Measurements from ENCODE around the gene ARRB1. TPM values are rescaled to one million over a fixed set of nuclear protein-coding genes. Genes with fewer than 3 reads are reported as not detected.

ARRB1 gene
- total RNA-seq, 1 experiment from 2014 or later: 24.2 TPM

DNA sequence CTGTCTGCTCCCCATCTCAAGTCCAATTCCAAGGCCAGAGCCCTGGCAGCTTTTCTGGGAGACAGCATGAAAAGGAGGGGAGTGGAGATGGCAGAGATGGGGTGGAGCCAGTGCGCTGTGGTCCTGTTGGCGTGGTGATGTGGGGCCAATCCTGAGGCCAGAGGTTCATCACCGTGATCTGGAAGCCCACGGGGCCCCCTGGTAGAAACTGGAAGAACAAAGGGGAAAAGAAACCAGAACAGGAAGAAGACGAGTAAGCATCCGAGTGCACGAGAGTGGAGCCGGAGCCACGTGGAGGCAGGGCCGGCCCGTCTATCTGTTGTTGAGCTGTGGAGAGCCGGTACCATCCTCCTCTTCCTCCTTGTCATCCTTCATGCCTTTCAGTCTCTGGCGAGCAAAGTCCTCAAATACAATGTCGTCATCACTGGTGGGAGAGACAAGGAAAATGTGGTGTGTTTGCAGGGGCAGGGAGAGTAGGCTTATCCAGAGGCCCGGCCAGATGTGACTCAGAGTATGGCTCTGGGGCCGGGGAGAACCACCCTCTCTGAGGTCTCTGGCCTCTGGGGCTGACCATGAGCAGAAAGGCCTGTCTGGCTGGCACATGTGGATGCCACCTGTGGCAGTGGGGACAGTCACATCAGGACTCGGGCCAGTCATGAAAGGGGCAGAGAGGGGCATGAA lies 85.5 kb downstream of the ARRB1 start:
- H4K20me1 ChIP-seq (ENCODE audit: insufficient read depth): no peaks in the 10 kb centered on the region
- no peak overlapping the region for H3K4me3 ChIP-seq (replicated peaks in 1 of 2; ENCODE audit: low read depth in 1 of 2, low read length in 2 of 2)
- no TSS peak for BruUV-seq (replicated peaks)
- ChIA-PET RAD21 (ENCODE audit: low non-redundant PET in 1 of 2, low total read pairs in 2 of 2, uncharacterized antibody in 2 of 2, unreplicated experiment in 2 of 2) (no interaction called here), CTCF (interaction anchor here (0.7 kb wide), 1 partner anchor 25 kb away, joined by 3 read pairs; no protein-coding TSS in a partner anchor), POLR2A (no interaction called here)
- TF ChIP-seq ZBTB33 (IDR thresholded peaks at IDR 0.05; ENCODE audit: extremely low read depth, insufficient replicate concordance, low read length) (no peak), SRF (IDR thresholded peaks at IDR 0.05; ENCODE audit: low read depth) (no peak), RAD21 (IDR thresholded peaks at IDR 0.05; ENCODE audit: low read depth) (no peak), CEBPB (IDR thresholded peaks at IDR 0.05; ENCODE audit: low read depth) (no peak), CBX3 (IDR thresholded peaks at IDR 0.05; ENCODE audit: low read depth) (no peak), EGR1 (IDR thresholded peaks at IDR 0.05; ENCODE audit: low read depth) (no peak), ZNF274 (IDR thresholded peaks at IDR 0.05; ENCODE audit: low read depth, low read length) (no peak), POLR2A (IDR thresholded peaks at IDR 0.05; ENCODE audit: borderline replicate concordance, extremely low read depth, insufficient read depth, insufficient read length) (no peak), REST (IDR thresholded peaks at IDR 0.05; ENCODE audit: low read depth) (no peak), ELF1 (IDR thresholded peaks at IDR 0.05; ENCODE audit: borderline replicate concordance, low read depth) (no peak), JUND (IDR thresholded peaks at IDR 0.05) (no peak), ZFX (IDR thresholded peaks at IDR 0.05) (no peak)
- TF ChIP-seq, protein P1, sequence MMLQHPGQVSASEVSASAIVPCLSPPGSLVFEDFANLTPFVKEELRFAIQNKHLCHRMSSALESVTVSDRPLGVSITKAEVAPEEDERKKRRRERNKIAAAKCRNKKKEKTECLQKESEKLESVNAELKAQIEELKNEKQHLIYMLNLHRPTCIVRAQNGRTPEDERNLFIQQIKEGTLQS (IDR thresholded peaks at IDR 0.05): no peak
- TF ChIP-seq, protein P2, sequence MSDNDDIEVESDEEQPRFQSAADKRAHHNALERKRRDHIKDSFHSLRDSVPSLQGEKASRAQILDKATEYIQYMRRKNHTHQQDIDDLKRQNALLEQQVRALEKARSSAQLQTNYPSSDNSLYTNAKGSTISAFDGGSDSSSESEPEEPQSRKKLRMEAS (IDR thresholded peaks at IDR 0.05): no peak
- no peak overlapping the region for H2AFZ ChIP-seq (ENCODE audit: low read depth, low read length, poor library complexity, severe bottlenecking)
- no peaks in the 10 kb centered on the region for H3K9me3 ChIP-seq (ENCODE audit: control insufficient read depth in 1 of 2, insufficient read depth in 1 of 2, low read depth in 1 of 2, low read length in 2 of 2)
- no peak for ATAC-seq
- DNase-seq (ENCODE audit: low read depth, low spot score): no peak
- intact Hi-C loops (cut with micrococcal nuclease): no loop called here
- no peaks in the 10 kb centered on the region for H3K79me2 ChIP-seq (ENCODE audit: insufficient read depth, low read length)
- no peaks in the 10 kb centered on the region for H3K9me2 ChIP-seq (ENCODE audit: insufficient read depth)
- H3K27me3 ChIP-seq (ENCODE audit: insufficient read depth, low read length): no peaks in the 10 kb centered on the region
- H3K4me2 ChIP-seq (ENCODE audit: low read length): no peak overlapping the region
- no peak overlapping the region for H3K9ac ChIP-seq (ENCODE audit: low read length)
- no peaks in the 10 kb centered on the region for H3K36me3 ChIP-seq (ENCODE audit: control insufficient read depth in 1 of 2, insufficient read depth in 2 of 2, low read length in 2 of 2)
- no peaks in the 10 kb centered on the region for H3K4me1 ChIP-seq (ENCODE audit: control insufficient read depth in 1 of 2, insufficient read depth in 2 of 2, low read length in 2 of 2)
- no peak overlapping the region for H3K27ac ChIP-seq (ENCODE audit: low read depth, low read length)
